SK-N-SH (cell line): ENCODE data around the gene S100A13. TPM values are rescaled to one million over a fixed set of nuclear protein-coding genes. Genes with fewer than 3 reads are reported as not detected.

Experiments
- CTCF ChIA-PET: fragments of 300-600, 350-600 bp; formaldehyde crosslinking; extraction: SDS; loops from one replicate; lab custom pipeline; 2021; lab: Yijun Ruan, JAX
- POLR2A ChIA-PET: fragments of 350-600 bp; sonication (Branson Sonifier 250); formaldehyde crosslinking; extraction: SDS; loops from one replicate; lab custom pipeline; 2020; ENCODE audit warnings: antibody characterized with exemption, inconsistent platforms; lab: Yijun Ruan, JAX
- DNase-seq: peaks from one replicate; pipeline ENCODE4 v3.0.0; 2012
- H2AFZ ChIP-seq: fragments of 200-600 bp; sonication (generic); 2 replicates; pipeline ENCODE4 v1.8.1; 2016; ENCODE audit warnings: antibody characterized with exemption, mild to moderate bottlenecking, low read depth
- H3F3A ChIP-seq: fragments of 200-600 bp; sonication (generic); replicated peaks from 2 replicates; pipeline ENCODE3; 2016; ENCODE audit warnings: antibody characterized with exemption, mild to moderate bottlenecking; ENCODE audit not compliant: insufficient read depth
- H3K27ac ChIP-seq, 2 experiments: fragments of 200-500 bp in 1 of 2; fragments of 200-600 bp in 1 of 2; sonication (Bioruptor generic) in 1 of 2; sonication (generic), shearing (Covaris generic) in 1 of 2; 2 replicates each; pipeline versions ENCODE4 v1.5.1 to v1.6.1; 2014 to 2016; ENCODE audit warnings: low read depth in 2 of 2, inconsistent platforms in 1 of 2, low read length in 1 of 2, mild to moderate bottlenecking in 1 of 2, mixed read lengths in 1 of 2
- H3K27me3 ChIP-seq: fragments of 200-600 bp; sonication (generic), shearing (Covaris generic); 2 replicates; pipeline ENCODE4 v1.6.1; 2016; ENCODE audit warnings: mixed run types; ENCODE audit not compliant: insufficient read depth
- H3K36me3 ChIP-seq, 2 experiments: fragments of 200-500 bp in 1 of 2; fragments of 200-600 bp in 1 of 2; sonication (Bioruptor generic) in 1 of 2; sonication (generic) in 1 of 2; replicated peaks in 1 of 2; 2 replicates each; pipeline versions ENCODE3 to v1.5.1; 2014 to 2016; ENCODE audit warnings: low read length in 1 of 2, mild to moderate bottlenecking in 1 of 2; ENCODE audit not compliant: insufficient read depth in 2 of 2, control insufficient read depth in 1 of 2
- H3K4me1 ChIP-seq, 2 experiments: fragments of 200-500 bp in 1 of 2; fragments of 200-600 bp in 1 of 2; sonication (Bioruptor generic) in 1 of 2; sonication (generic), shearing (Covaris generic) in 1 of 2; 2 replicates each; pipeline versions ENCODE4 v1.5.1 to v1.6.1; 2014 to 2016; ENCODE audit warnings: low read depth in 1 of 2, low read length in 1 of 2, mixed run types in 1 of 2; ENCODE audit not compliant: insufficient read depth in 2 of 2, control insufficient read depth in 1 of 2
- H3K4me2 ChIP-seq: fragments of 200-600 bp; sonication (generic), shearing (Covaris generic); 2 replicates; pipeline ENCODE4 v1.6.1; 2017; ENCODE audit warnings: mixed run types
- H3K4me3 ChIP-seq, 2 experiments: fragments of 200-500 bp in 1 of 2; fragments of 200-600 bp in 1 of 2; sonication (Bioruptor generic) in 1 of 2; sonication (generic), shearing (Covaris generic) in 1 of 2; 2 replicates each; pipeline versions ENCODE4 v1.5.1 to v1.8.1; 2014 to 2016; ENCODE audit warnings: low read depth in 2 of 2, inconsistent platforms in 1 of 2, low read length in 1 of 2, mild to moderate bottlenecking in 1 of 2, mixed read lengths in 1 of 2, moderate library complexity in 1 of 2
- H3K79me2 ChIP-seq: fragments of 200-600 bp; sonication (generic); 2 replicates; pipeline ENCODE4 v1.8.1; 2017; ENCODE audit warnings: mild to moderate bottlenecking; ENCODE audit not compliant: insufficient read depth
- H3K9ac ChIP-seq: fragments of 200-600 bp; sonication (generic); 2 replicates; pipeline ENCODE4 v1.6.1; 2017; ENCODE audit warnings: mixed run types
- H3K9me2 ChIP-seq: fragments of 200-600 bp; sonication (generic); 2 replicates; pipeline ENCODE4 v1.6.1; 2017; ENCODE audit warnings: mixed run types
- H3K9me3 ChIP-seq: fragments of 200-600 bp; sonication (generic); 2 replicates; pipeline ENCODE4 v1.6.1; 2017; ENCODE audit warnings: mixed run types, mild to moderate bottlenecking, moderate library complexity
- H4K20me1 ChIP-seq: fragments of 200-600 bp; sonication (generic); 2 replicates; pipeline ENCODE4 v1.6.1; 2017; ENCODE audit warnings: mild to moderate bottlenecking, mixed run types; ENCODE audit not compliant: insufficient read depth
- EP300 ChIP-seq, 2 experiments: IDR thresholded peaks; 2 replicates each; pipeline versions ENCODE4 v1.4.0 to v1.6.1; 2012; ENCODE audit warnings: borderline replicate concordance in 1 of 2, low read depth in 1 of 2, low read length in 1 of 2
- EZH2phosphoT487 ChIP-seq: fragments of 200-600 bp; sonication (generic); IDR thresholded peaks from 2 replicates; pipeline ENCODE4 v1.6.1; 2017; ENCODE audit warnings: low read depth, mixed run types, mild to moderate bottlenecking, antibody characterized with exemption, moderate library complexity, borderline replicate concordance
- FOSL2 ChIP-seq: IDR thresholded peaks from 2 replicates; pipeline ENCODE4 v1.4.0; 2012; ENCODE audit warnings: low read depth, mild to moderate bottlenecking, moderate library complexity, borderline replicate concordance
- GABPA ChIP-seq: IDR thresholded peaks from 2 replicates; pipeline ENCODE4 v1.4.0; 2012; ENCODE audit warnings: low read depth, mild to moderate bottlenecking
- IRF3 ChIP-seq: fragments of 150-350 bp; IDR thresholded peaks from 2 replicates; pipeline ENCODE4 v1.6.1; 2016; ENCODE audit warnings: mild to moderate bottlenecking, low read depth, low read length
- NFIC ChIP-seq: IDR thresholded peaks from 2 replicates; pipeline ENCODE4 v1.4.0; 2012; ENCODE audit warnings: borderline replicate concordance
- REST ChIP-seq: IDR thresholded peaks from 2 replicates; pipeline ENCODE4 v1.6.1; 2012; ENCODE audit warnings: mild to moderate bottlenecking, low read depth, low read length, moderate library complexity
- SMC3 ChIP-seq: IDR thresholded peaks from 2 replicates; pipeline ENCODE4 v1.6.1; 2012; ENCODE audit warnings: low read depth, low read length, improper control_type of control experiment
- TCF12 ChIP-seq: IDR thresholded peaks from 2 replicates; pipeline ENCODE4 v1.4.0; 2012
- YY1 ChIP-seq: IDR thresholded peaks from 2 replicates; pipeline ENCODE4 v1.4.0; 2012; ENCODE audit warnings: low read depth, mild to moderate bottlenecking
- WGBS: methylation state at CpG from one replicate; pipeline ENCODE4 v1.1.6; 2017; ENCODE audit warnings: low lambda C conversion rate; 5-methylcytosine and 5-hydroxymethylcytosine counted together
- polyA plus RNA-seq, 3 experiments: library from polyadenylated mRNA; depleted of rRNA; stranded (reverse); fragments of >200 nt; gene quantifications; 2 replicates each; pipeline ENCODE4 v1.2.3, GENCODE V29; 2012

The S100A13 gene
- polyA plus RNA-seq, 1 of the 3 experiments (the other 2 are of a cell fraction) = 12.3 TPM

GRCh38 chr1:153610334-153610733 lies 17.0 kb downstream of the S100A13 start:
- ChIA-PET CTCF (interaction anchor here (0.7 to 1.4 kb wide), 3 partner anchors 39 to 115 kb away, joined by 3 to 5 read pairs (median 3); no protein-coding TSS in a partner anchor), POLR2A (no interaction called here)
- WGBS = 55% methylated on average over 4 of the region's 4 CpGs
- H3K79me2 ChIP-seq = peaks cover 51% of the 10 kb centered on the region
- TF ChIP-seq EZH2phosphoT487 (no peak), EP300 (IDR thresholded peaks at IDR 0.05; ENCODE audit: borderline replicate concordance in 1 of 2, low read depth in 1 of 2, low read length in 1 of 2) (no peak), GABPA (no peak), YY1 (no peak), FOSL2 (0 out of 2 replicates have a peak, but pooled peaks have one; percentile 38), REST (no peak), IRF3 (no peak), TCF12 (peak; percentile 75)
- H3K27ac ChIP-seq = peak overlapping the region in 1 of 2 experiments; percentile 84; a peak in 2 of 4 replicates
- no peaks in the 10 kb centered on the region for H3K9me2 ChIP-seq
- H2AFZ ChIP-seq = no peak overlapping the region
- H3K4me3 ChIP-seq = no peak overlapping the region
- no peaks in the 10 kb centered on the region for H3K9me3 ChIP-seq
- H3K4me1 ChIP-seq = peaks cover 15 to 23% of the 10 kb centered on the region in 2 experiments; a peak in 3 of 4 replicates
- no peak for DNase-seq
- H3K9ac ChIP-seq = no peak overlapping the region
- H4K20me1 ChIP-seq = no peaks in the 10 kb centered on the region
- peaks cover 13 to 24% of the 10 kb centered on the region in 2 experiments for H3K36me3 ChIP-seq
- no peaks in the 10 kb centered on the region for H3K27me3 ChIP-seq
- peaks cover 25% of the 10 kb centered on the region for H3F3A ChIP-seq
- peak overlapping the region; percentile 99 for H3K4me2 ChIP-seq

GRCh38 chr1:153609585-153609907 lies 17.8 kb downstream of the S100A13 start:
- Histone ChIP-seq H3K36me3 (peaks cover 13 to 27% of the 10 kb centered on the region in 2 experiments), H3K9ac (peak overlapping the region; percentile 100; the same call in 1 of the 2 replicates), H3F3A (peaks cover 25% of the 10 kb centered on the region), H3K27ac (peak overlapping the region; percentile 58 to 84; a peak in 3 of 4 replicates), H3K27me3 (no peaks in the 10 kb centered on the region), H3K4me3 (peak overlapping the region in 1 of 2 experiments; percentile 87; a peak in 1 of 4 replicates), H3K9me3 (no peaks in the 10 kb centered on the region), H3K4me2 (peak overlapping the region; percentile 99), H3K9me2 (no peaks in the 10 kb centered on the region), H2AFZ (peak overlapping the region; percentile 48; the same call in 1 of the 2 replicates), H3K4me1 (peaks cover 15 to 23% of the 10 kb centered on the region in 2 experiments; a peak in 3 of 4 replicates), H4K20me1 (no peaks in the 10 kb centered on the region), H3K79me2 (peaks cover 51% of the 10 kb centered on the region)
- ChIA-PET CTCF (no interaction called here), POLR2A (no interaction called here)
- 77% methylated on average over 6 of the region's 6 CpGs for WGBS
- DNase-seq = no peak
- TF ChIP-seq EZH2phosphoT487 (no peak), SMC3 (no peak), NFIC (no peak)
